Neural progenitor cell (in vitro differentiated cells): ENCODE measurements around the gene CNOT9. TPM values are rescaled to one million over a fixed set of nuclear protein-coding genes. Genes with fewer than 3 reads are reported as not detected.

Experiments
- DNase-seq: peaks from one replicate; pipeline ENCODE4 v3.0.0-alpha.2; 2016; ENCODE audit warnings: low spot score
- H2AFZ ChIP-seq: fragments of 200-600 bp; sonication (generic); replicated peaks from 2 replicates; pipeline ENCODE4 v1.6.1; 2016; ENCODE audit warnings: antibody characterized with exemption
- H3F3A ChIP-seq: fragments of 200-600 bp; sonication (generic); 2 replicates; pipeline ENCODE4 v1.6.1; 2016; ENCODE audit warnings: antibody characterized with exemption, low read depth
- H3K27ac ChIP-seq: fragments of 200-600 bp; sonication (generic); 2 replicates; pipeline ENCODE4 v1.5.1; 2016; ENCODE audit warnings: mild to moderate bottlenecking
- H3K27me3 ChIP-seq: fragments of 200-600 bp; sonication (generic); 2 replicates; pipeline ENCODE4 v1.6.1; 2016; ENCODE audit warnings: mild to moderate bottlenecking, moderate library complexity
- H3K36me3 ChIP-seq: fragments of 200-600 bp; sonication (generic); 2 replicates; pipeline ENCODE4 v1.5.1; 2016
- H3K4me1 ChIP-seq: fragments of 200-600 bp; sonication (generic); 2 replicates; pipeline ENCODE4 v1.6.1; 2016; ENCODE audit warnings: mixed run types
- H3K4me2 ChIP-seq: fragments of 200-600 bp; sonication (generic); 2 replicates; pipeline ENCODE4 v1.6.1; 2016
- H3K4me3 ChIP-seq: fragments of 200-600 bp; sonication (generic); 2 replicates; pipeline ENCODE4 v1.5.1; 2016
- H3K79me2 ChIP-seq: fragments of 200-600 bp; sonication (generic); 2 replicates; pipeline ENCODE4 v1.6.1; 2016; ENCODE audit warnings: low read depth
- H3K9ac ChIP-seq: fragments of 200-600 bp; sonication (generic); 2 replicates; pipeline ENCODE4 v1.6.1; 2016
- H3K9me3 ChIP-seq: fragments of 200-600 bp; sonication (generic); 2 replicates; pipeline ENCODE4 v1.5.1; 2016; ENCODE audit warnings: low read depth
- H4K20me1 ChIP-seq: fragments of 200-600 bp; sonication (generic); 2 replicates; pipeline ENCODE4 v1.6.1; 2016; ENCODE audit warnings: low read depth
- H3K27ac Mint-ChIP-seq: 3 replicates; pipeline ENCODE4 v1.8.0; 2021; ENCODE audit warnings: mixed read lengths
- H3K27me3 Mint-ChIP-seq: 2 replicates; pipeline ENCODE4 v1.8.0; 2022; ENCODE audit warnings: low read depth, mild to moderate bottlenecking, inconsistent platforms, moderate library complexity, mixed read lengths; ENCODE audit not compliant: insufficient read depth
- H3K36me3 Mint-ChIP-seq: 3 replicates; pipeline ENCODE4 v1.8.0; 2021; ENCODE audit warnings: mixed read lengths
- H3K4me1 Mint-ChIP-seq: 3 replicates; pipeline ENCODE4 v1.8.0; 2021; ENCODE audit warnings: mixed read lengths
- H3K4me3 Mint-ChIP-seq: 3 replicates; pipeline ENCODE4 v1.8.0; 2021; ENCODE audit warnings: mild to moderate bottlenecking, moderate library complexity, mixed read lengths
- H3K9me3 Mint-ChIP-seq: 3 replicates; pipeline ENCODE4 v1.8.0; 2020; ENCODE audit warnings: mixed read lengths
- CTCF ChIP-seq: fragments of 200-600 bp; sonication (generic); IDR thresholded peaks from 2 replicates; pipeline ENCODE4 v1.5.1; 2017; ENCODE audit warnings: antibody characterized with exemption, mild to moderate bottlenecking
- EZH2 ChIP-seq: fragments of 200-600 bp; sonication (generic); IDR thresholded peaks from 2 replicates; pipeline ENCODE4 v1.6.1; 2017; ENCODE audit warnings: antibody characterized with exemption, mild to moderate bottlenecking, moderate library complexity
- EZH2phosphoT487 ChIP-seq: fragments of 200-600 bp; sonication (generic); IDR thresholded peaks from 2 replicates; pipeline ENCODE4 v1.6.1; 2017; ENCODE audit warnings: antibody characterized with exemption
- total RNA-seq: library from RNA; depleted of rRNA; stranded (reverse); fragments of >200 nt; gene quantifications from 2 replicates; pipeline ENCODE4 v1.2.3, GENCODE V29; 2015; ENCODE audit warnings: low replicate concordance

CNOT9 gene
- total RNA-seq, 1 donor from 2014 or later: 87.1 TPM

DNA sequence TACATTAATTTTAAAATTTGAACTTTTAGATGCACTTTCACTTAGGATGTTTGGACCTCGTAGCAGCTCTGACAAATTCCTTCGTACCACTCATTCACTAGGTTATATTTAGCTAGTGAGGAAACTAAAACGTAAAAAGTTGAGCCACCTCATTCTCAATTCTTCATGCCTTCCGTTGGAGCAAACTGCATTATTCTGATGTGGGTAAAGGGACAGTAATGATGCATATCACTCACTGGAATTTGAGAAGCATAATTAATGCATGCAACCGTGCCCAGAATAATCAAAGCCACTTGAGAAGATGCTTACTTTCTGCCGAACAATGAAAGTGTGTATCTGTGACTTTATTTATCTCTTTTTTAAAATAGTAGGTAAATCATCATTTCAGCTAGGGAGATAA is 2.2 kb downstream of the CNOT9 start:
- Mint-ChIP-seq H3K27me3 (no peaks in the 10 kb centered on the region), H3K27ac (no peak overlapping the region), H3K4me3 (peak overlapping the region; percentile 94), H3K4me1 (peaks cover 36% of the 10 kb centered on the region), H3K36me3 (peaks cover 12% of the 10 kb centered on the region), H3K9me3 (no peaks in the 10 kb centered on the region)
- H3K9ac ChIP-seq: no peak overlapping the region
- peaks cover 28% of the 10 kb centered on the region for H3K4me1 ChIP-seq
- peaks cover 8% of the 10 kb centered on the region for H3K36me3 ChIP-seq
- H4K20me1 ChIP-seq: peaks cover 72% of the 10 kb centered on the region
- H3K9me3 ChIP-seq: no peaks in the 10 kb centered on the region
- no peak overlapping the region for H3K27ac ChIP-seq
- no peak for DNase-seq
- no peak overlapping the region for H2AFZ ChIP-seq
- H3K4me2 ChIP-seq: peak overlapping the region; percentile 91
- peaks cover 26% of the 10 kb centered on the region for H3F3A ChIP-seq
- H3K27me3 ChIP-seq: no peaks in the 10 kb centered on the region
- TF ChIP-seq EZH2 (no peak), EZH2phosphoT487 (no peak), CTCF (no peak)
- H3K79me2 ChIP-seq: peaks cover 92% of the 10 kb centered on the region
- peak overlapping the region; percentile 66 for H3K4me3 ChIP-seq

DNA sequence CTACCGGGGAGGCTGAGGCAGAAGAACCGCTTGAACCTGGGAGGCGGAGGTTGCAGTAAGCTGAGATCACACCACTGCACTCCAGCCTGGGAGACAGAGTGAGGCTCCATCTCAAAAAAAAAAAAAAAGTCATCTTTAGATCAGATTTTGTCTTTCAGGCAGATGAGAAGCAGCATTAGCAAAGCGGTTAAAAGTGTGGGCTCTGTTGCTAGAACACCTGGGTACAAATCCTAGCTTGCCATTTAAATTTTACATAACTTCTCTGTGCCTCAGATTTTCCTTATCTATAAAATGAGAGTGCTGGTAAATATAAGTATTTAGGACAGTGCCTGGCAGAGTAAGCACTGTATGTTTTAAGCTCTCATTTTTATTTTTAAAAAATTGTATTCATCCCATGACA is 8.2 kb downstream of the CNOT9 start:
- Mint-ChIP-seq H3K36me3 (peaks cover 16% of the 10 kb centered on the region), H3K4me1 (peaks cover 3% of the 10 kb centered on the region), H3K9me3 (no peaks in the 10 kb centered on the region), H3K27me3 (peaks cover 3% of the 10 kb centered on the region), H3K4me3 (no peak overlapping the region), H3K27ac (no peak overlapping the region)
- no peak overlapping the region for H3K27ac ChIP-seq
- H2AFZ ChIP-seq: no peak overlapping the region
- peaks cover 8% of the 10 kb centered on the region for H3K36me3 ChIP-seq
- DNase-seq: no peak
- no peaks in the 10 kb centered on the region for H3K27me3 ChIP-seq
- H3K4me1 ChIP-seq: peaks cover 10% of the 10 kb centered on the region
- no peak overlapping the region for H3K4me3 ChIP-seq
- H3K79me2 ChIP-seq: peaks cover 97% of the 10 kb centered on the region
- H3K4me2 ChIP-seq: no peak overlapping the region
- H3F3A ChIP-seq: no peaks in the 10 kb centered on the region
- TF ChIP-seq CTCF: no peak
- TF ChIP-seq EZH2phosphoT487: no peak
- no peak for TF ChIP-seq EZH2
- H4K20me1 ChIP-seq: peaks cover 84% of the 10 kb centered on the region
- H3K9ac ChIP-seq: no peak overlapping the region
- H3K9me3 ChIP-seq: no peaks in the 10 kb centered on the region

GRCh38 chr2:218577482-218578220 is 9.0 kb downstream of the CNOT9 start:
- Histone ChIP-seq H3K4me1 (peaks cover 10% of the 10 kb centered on the region), H4K20me1 (peaks cover 83% of the 10 kb centered on the region), H3K36me3 (peaks cover 8% of the 10 kb centered on the region), H2AFZ (no peak overlapping the region), H3F3A (no peaks in the 10 kb centered on the region), H3K9ac (peak overlapping the region; percentile 35), H3K4me2 (peak overlapping the region; percentile 27), H3K79me2 (peaks cover 93% of the 10 kb centered on the region), H3K4me3 (no peak overlapping the region), H3K27me3 (no peaks in the 10 kb centered on the region), H3K9me3 (no peaks in the 10 kb centered on the region), H3K27ac (no peak overlapping the region)
- H3K4me1 Mint-ChIP-seq: peaks cover under 1% of the 10 kb centered on the region
- no peak overlapping the region for H3K27ac Mint-ChIP-seq
- DNase-seq: no peak
- H3K9me3 Mint-ChIP-seq: no peaks in the 10 kb centered on the region
- peaks cover 15% of the 10 kb centered on the region for H3K36me3 Mint-ChIP-seq
- H3K27me3 Mint-ChIP-seq: peaks cover 3% of the 10 kb centered on the region
- no peak overlapping the region for H3K4me3 Mint-ChIP-seq
- no peak for TF ChIP-seq CTCF
- no peak for TF ChIP-seq EZH2phosphoT487
- TF ChIP-seq EZH2: no peak
